HG03139 (cell line): ENCODE measurements around the gene S100Z.
"Not testable (repeated sequence)": the region's sequence is repeated elsewhere in the genome, so short reads cannot be mapped to it uniquely, and the experiment has no call there.

Experiments
- ATAC-seq: cut with Tn5 transposase; IDR thresholded peaks from one replicate; pipeline ENCODE4 v1.9.1; 2021; ENCODE audit not compliant: unreplicated experiment

S100Z gene

GRCh38 chr5:76849419-76850291 is at the start of gene S100Z:
S100Z (plus strand) TSS chr5:76850014; CDS start chr5:76875360, 25,346 bp downstream.
- no peak for ATAC-seq

- no peak for ATAC-seq
Measured at GRCh38 chr5:76800579-76800978, 49.2 kb upstream of the S100Z start.

GRCh38 chr5:76801159-76801802 is 48.5 kb upstream of the S100Z start:
- no peak for ATAC-seq

GRCh38 chr5:76801803-76802195 is 48.0 kb upstream of the S100Z start:
- ATAC-seq, result no peak

GRCh38 chr5:76804266-76804665 is 45.5 kb upstream of the S100Z start:
- ATAC-seq, result no peak

DNA sequence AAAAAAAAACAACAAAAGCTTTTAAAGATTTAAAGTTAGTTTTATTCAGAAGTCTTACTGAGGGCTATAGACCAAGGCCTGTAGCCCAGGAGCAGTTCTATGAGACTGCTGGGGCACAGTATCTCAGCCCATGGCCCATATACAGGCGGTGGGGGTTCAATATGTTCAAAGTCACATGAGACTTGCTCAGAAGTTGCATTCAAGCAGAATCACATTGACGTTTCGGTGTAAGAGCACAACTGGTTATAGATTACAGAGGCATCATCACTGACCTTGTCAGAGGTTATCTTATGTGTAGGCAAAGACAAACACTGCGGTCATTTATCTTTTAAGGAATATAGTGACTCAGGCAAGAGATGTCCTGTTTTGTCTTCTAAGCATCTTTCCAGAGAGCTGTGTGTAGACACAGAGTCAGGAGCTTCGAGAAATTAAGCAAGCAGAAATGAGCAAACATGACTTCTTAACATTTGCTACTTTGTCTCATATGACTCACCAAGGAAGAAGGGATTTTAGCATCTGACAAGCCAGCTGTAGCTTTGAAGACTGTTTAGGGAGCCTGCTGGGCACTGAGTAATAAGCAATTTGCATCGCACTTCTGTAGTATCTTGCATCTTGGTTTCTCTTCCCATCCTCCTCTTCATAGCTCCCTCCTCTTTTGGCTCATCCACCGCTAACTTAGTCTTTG is 43.9 kb upstream of the S100Z start:
- no peak for ATAC-seq

GRCh38 chr5:76807296-76807695 is 42.5 kb upstream of the S100Z start:
- no peak for ATAC-seq

DNA sequence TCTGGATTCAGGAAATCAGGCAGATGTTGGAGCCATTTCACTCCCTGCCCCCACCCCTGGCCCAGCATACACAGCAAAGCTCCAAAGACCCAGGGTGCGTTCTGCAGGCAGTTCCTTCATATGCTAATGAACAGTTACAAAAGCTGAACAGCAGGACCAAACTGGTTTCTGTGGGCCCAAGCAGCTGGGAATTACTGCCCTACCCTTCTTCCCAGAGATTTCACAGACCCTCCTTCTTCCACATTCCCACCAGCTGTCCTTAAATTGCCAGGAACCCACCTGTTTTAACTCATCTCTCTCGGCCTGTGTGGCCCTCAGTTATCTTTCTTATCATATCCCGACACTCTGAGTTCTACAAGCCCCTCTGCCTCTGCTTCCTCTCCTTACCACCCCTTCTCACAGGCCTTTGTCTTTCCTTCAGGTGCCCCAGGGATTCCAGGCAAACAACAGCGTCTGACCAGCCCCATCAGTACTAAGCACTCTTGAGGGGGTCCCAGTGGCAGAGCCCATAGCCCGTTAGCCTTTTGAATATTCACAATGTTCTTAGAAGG is 41.6 kb upstream of the S100Z start:
- no peak for ATAC-seq

GRCh38 chr5:76809141-76809540 is 40.7 kb upstream of the S100Z start:
- ATAC-seq, result no peak

- ATAC-seq, result no peak
Measured at GRCh38 chr5:76810236-76810635, 39.6 kb upstream of the S100Z start.

GRCh38 chr5:76811214-76811613 is 38.6 kb upstream of the S100Z start:
- ATAC-seq, result no peak

DNA sequence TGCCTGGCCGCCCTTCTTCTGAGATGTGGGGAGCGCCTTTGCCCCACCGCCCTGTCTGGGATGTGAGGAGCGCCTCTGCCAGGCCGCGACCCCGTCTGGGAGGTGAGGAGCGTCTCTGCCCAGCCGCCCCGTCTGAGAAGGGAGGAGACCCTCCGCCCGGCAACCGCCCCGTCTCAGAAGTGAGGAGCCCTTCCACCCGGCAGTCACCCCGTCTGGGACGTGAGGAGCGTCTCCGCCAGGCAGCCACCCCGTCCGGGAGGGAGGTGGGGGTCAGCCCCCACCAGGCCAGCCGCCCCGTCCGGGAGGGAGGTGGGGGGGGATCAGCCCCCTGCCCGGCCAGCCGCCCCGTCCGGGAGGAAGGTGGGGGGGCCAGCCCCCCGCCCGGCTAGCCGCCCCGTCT is 37.6 kb upstream of the S100Z start:
- not testable (repeated sequence) for ATAC-seq

DNA sequence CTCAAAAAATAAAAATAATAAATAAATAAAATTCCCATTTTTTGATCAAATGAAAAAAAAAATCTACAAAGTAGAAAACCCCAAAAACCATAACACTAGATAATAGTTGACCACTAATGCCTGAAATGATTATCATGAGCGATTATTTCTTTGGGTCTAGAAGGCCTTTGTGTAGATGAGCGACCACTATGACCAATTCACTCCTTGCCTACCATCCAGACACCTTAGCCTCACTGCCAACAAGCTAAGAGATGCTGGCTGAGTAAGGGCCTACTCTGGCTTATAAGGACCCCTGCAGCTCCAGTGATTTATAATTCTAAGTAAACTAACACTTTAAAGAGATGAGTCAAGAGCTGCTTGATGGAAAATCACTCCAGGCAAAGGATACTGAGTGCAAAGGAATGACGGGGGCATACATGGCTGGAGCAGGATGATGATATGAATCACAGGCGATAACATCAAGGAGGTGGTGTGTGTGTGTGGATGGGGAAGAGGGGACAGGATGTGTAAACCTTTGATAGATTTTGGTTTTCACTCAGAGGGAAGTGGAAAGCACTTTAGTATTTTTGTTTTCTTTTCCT is 35.7 kb upstream of the S100Z start:
- ATAC-seq, result no peak

DNA sequence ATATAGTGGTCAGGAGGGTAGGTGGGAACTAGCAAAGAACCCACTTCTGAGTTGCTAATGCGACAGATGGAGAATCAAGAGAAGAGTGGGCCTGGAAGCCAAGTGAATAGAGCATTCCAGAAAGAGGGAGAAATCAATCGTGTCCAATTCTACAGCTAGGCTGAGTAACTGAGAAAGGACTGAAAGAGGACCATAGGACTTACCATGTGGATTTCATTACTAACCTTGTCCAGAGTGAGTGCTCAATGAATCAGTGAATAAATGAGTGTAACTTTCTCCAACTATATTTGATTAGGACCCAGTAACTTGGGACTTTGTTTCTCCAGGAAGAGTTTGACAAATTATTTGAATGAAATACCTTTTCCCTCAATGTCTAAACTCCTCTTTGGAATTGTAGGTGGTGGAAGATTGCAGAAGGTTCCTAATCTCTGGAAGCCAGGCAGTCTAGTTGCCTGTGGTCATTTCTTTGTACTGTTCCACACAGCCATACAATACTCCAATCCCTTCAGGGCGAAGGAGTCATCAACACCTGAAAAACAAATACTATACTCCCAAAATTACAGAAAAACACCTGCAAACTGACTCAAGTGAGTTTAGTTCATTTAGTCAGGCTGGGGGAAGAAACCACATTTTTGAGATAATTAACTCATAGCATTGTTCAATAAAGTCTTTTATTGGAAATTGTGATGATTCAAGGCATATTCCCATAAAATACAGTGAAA is 33.5 kb upstream of the S100Z start:
- no peak for ATAC-seq

DNA sequence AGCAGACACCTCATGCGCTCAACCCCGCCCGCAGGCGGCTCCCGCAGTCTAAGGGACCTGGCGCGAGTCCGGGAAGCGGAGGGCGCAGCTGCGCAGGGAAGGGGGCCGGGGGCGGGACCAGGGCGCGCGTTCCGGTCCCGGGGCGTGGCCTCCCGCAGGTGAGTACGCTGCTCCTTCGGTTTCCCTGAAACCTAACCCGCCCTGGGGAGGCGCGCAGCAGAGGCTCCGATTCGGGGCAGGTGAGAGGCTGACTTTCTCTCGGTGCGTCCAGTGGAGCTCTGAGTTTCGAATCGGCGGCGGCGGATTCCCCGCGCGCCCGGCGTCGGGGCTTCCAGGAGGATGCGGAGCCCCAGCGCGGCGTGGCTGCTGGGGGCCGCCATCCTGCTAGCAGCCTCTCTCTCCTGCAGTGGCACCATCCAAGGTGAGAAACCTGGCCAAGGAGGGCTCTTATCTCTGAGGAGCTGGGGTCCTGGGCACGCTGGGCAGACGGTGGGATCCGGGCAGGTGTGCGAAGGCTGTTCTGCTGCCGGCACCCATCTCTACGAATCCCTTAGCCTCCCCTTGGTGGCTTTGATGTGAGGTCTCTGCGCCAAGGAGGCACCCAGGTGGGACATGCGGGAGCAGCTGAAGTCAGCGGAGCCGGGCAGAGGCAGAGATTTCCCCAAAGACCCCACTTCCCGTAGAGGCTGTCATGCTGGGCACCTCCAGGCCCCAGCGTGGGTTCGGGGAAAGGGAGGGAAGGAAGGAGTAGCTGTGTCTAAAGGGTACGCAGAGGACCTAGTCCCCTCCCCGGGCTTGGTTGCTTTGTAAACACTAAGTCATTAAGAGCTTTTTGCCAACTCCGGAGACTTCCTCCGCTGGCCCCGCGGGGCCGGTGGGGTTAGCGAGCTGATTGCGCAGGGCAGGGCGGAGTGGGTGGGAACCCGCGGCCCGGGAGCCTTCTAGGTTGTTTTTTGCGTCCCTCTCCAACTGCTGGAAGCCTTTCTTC is 30.7 kb upstream of the S100Z start, which contains the start of gene F2RL1:
Gene F2RL1 (plus strand): TSS at position 187 of the 988 bp plus-strand sequence. CDS start 153 bp downstream, at position 340.
- ATAC-seq, result no peak

DNA sequence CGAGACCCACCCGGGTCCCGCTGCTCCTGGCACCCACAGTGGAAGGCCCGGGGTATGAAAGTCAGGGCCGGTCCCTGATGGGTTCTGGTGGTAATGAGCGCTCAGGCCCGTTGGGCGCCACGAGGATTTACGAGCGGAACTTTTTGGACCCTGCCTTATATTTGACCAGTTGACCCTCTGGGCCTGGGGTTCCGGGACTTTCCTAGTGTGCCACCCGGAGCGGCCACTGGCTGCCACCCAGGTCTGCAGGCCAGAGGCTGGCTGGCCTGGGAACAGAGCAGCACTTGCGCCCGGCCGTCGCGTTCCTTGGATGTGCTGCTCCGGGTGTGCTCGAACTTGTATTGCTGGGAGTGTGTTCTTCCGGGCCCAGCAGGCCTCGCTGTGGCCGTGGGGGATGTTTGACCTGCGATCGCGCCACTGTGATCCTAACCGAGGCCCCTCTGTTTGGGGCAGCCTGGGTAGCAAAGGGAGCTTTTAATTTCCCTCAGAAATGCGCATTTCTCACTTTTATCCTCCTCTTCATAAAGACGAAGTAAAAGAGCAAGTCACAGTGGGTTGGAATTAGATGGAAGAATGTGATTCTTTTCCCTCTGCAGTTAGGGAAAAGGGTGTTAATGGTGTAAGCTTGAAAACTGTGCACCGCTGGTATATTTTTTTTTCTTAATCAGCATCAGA is 29.8 kb upstream of the S100Z start:
- no peak for ATAC-seq

GRCh38 chr5:76820526-76820890 is 29.3 kb upstream of the S100Z start:
- no peak for ATAC-seq

DNA sequence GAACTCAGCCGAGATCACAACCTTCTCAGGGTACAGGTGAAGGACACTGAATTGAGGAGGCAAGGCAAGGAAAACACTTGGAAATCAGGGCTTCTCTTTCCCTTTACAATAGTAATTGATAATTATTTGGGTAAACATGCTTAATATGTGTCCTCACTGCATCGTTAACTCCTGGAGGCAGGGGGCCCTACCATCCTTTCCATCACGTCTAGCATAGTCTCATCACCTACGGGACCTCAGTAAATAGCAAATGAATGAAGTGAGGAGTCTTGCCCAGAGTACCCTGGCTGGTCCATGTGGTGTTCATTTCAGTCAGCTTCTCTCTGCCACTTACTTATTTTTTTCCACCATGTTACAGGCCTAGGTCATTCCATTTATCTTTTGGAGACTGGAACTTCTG is 28.7 kb upstream of the S100Z start:
- no peak for ATAC-seq
